Measurements from ENCODE around the gene HIBADH.

- TF ChIP-seq CTCF (IDR thresholded peaks at IDR 0.05) = no peak
- TF ChIP-seq ZFX (IDR thresholded peaks at IDR 0.05; ENCODE audit: borderline replicate concordance) = no peak
Measured at GRCh38 chr7:27670676-27671075, 8.0 kb upstream of the HIBADH start.
